GM18873 (cell line): ENCODE results near the gene VAV3.

Experiments used
- ATAC-seq: cut with Tn5 transposase; IDR thresholded peaks from one replicate; pipeline ENCODE4 v1.9.1; 2021; ENCODE audit warnings: mild to moderate bottlenecking, moderate library complexity, moderate number of reproducible peaks; ENCODE audit not compliant: unreplicated experiment, low FRiP score

The VAV3 gene

DNA sequence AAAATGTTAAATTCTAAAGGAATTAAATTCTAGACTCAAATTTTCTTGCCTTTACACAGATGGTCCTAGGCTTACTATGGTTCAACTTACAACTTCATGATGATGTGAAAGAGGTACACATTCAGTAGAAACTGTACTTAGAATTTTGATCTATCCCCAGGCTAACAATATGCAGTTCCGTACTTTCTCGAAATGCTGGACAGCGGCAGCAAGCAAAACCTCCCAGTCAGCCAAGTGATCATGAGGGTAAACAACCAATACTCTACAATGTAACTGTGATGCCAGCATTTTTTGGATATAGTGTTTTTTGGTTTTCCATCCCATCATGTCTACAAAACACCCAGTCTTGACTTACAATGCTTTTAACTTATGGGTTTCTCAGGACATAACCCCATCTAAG, 25.7 kb downstream of the VAV3 start:
- ATAC-seq, result no peak

- peak; percentile 37 for ATAC-seq
Measured at GRCh38 chr1:107936498-107937481, 28.2 kb downstream of the VAV3 start.

DNA sequence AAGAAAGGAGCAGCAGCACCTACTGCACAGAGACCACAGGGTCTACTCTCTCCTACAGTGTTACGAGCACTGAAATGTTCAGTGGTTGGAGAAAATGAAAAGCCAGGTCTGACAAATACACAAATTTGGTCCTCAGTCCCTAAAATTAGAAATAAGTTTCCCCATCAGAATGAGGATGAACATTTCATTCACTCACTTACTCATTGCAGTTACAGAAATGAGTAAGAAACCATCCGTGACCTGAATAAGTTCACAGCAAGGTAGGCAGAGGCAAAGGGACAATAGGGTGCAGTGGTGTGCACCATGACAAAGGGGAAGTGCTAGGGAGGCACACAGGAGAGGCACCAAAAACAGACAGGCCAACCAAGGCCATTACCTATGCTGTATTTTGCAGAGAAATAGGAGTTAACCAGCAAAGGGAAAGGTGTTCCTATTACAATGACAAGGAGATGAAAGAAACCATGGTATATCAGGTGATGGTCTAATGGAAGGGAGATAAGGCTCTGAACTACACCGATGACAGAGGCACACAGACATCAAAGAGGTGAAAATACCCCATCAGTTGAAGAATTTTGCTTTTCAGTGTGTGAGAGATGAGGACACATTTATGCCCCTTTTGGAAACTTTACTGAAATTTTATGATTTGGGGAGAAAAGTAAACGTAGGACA, 29.4 kb downstream of the VAV3 start:
- ATAC-seq, result peak; percentile 90

- no peak for ATAC-seq
Measured at GRCh38 chr1:107934578-107934977, 30.4 kb downstream of the VAV3 start.

DNA sequence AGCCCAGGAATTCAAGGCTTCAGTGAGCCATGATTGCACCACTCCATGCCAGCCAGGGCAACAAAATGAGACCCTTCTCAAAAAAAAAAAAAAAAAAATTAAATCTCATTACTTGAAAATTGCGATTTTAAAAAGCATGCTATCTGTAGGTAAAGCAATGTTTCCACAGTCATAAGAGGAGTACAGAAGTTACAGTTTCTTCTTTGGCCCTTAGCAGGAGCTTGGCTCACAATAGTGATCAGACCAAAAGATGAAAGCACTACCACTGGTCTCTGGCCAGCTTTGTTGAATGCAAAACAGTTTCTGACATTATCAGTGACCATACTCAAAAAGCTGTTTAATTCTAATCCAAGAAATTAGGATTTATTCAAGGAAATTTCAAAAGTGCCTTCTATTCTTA, 31.2 kb downstream of the VAV3 start:
- ATAC-seq, result no peak

- no peak for ATAC-seq
Measured at GRCh38 chr1:107930292-107930691, 34.7 kb downstream of the VAV3 start.

GRCh38 chr1:107927820-107928219, 37.2 kb downstream of the VAV3 start:
- ATAC-seq, result no peak

DNA sequence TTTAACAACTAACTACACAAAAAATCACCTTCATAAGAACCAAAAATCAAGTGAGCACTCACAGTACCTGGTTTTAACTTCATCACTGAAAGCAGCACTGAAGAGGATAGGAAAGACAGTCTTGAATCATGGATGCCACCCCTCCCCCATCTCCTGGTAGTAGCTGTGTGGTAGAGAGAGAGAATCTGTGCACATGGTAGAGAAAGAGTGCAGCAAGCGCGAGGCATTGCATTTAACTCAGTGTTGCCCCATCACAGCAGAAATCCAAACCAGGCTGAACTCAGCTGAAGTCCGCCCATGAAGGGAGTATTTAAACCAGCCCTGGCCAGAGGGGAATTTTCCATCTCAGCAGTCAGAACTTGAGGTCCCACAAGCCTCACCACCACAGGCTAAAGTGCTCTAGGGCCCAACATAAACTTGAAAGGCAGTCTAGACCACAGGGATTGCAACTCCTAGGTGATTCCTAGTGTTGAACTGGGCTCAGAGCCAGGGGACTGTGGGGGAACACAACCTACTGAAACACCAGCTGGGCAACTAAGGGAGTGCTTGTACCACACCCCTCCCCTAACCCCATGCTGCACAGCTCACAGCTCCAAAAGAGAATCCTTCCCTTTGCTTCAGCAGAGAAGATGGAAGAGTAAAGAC, 38.4 kb downstream of the VAV3 start:
- ATAC-seq, result no peak

- ATAC-seq, result no peak
Measured at GRCh38 chr1:107925565-107925964, 39.4 kb downstream of the VAV3 start.

- ATAC-seq, result no peak
Measured at GRCh38 chr1:107920999-107921398, 44.0 kb downstream of the VAV3 start.

DNA sequence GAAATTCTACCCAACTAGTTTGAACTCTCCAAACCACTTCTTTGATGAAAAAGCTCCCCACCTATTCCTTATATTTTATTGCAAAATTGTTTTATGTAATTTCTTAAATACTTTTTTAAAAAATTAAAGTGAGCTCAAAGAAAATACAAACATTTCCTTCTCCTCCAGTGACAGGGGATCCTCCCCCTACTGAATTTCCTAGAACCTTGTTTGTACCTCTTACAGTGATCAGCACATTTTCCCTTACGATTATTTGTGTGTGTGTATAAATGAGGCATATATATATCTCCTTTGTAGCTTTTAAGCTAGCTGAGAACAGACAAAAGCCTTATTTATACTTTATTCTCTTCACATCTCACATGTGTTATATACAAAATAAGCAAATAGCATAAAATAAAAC, 44.4 kb downstream of the VAV3 start:
- ATAC-seq, result no peak

DNA sequence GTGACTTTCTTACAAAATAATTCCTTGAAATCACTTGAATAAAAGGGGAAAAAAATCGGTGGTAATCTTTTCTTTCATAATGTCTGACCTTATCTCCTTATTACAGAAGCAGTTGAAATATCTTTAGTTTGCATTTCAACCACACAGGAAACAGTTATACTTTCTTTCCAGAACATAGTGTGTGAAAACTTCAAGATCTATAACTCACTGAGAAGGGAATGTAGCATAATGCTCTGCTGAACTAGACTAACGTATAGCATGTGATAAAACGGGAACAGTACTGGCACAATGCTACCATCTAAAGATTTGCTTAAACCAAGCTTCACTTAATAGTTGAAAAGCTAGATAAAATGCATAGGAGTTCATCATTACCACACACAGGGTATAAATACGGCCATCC, 45.0 kb downstream of the VAV3 start:
- ATAC-seq, result no peak

DNA sequence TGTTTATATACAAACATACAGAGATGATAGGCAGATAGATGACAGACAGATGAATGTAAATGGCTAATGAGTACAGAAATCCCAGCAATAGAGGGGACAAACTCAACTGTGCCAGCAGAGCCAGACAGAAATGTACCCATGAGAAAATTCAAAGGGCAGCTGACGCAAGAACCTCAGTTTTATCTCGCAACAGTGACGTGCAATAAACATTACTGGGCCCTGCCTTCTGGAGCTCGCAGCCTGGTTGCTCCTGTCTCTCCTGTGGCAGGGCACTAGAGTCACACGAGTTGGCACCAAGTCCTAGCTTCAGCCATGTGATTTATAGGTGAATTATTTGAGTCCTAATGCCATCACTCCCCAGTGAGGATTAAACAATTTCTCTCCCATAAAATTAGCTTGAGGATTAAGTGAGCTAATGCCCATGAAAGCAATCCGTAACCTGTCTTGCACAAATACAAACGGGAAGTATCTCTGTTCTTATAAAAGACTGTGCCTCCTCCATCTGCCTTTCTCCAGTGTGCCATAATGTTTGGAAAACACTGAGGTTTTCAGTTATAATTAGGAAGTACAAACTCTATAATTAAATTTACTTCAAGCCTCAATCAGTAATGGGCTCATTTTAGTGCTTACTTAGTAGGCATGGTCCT, 50.7 kb downstream of the VAV3 start:
- no peak for ATAC-seq

GRCh38 chr1:107912656-107913055, 52.3 kb downstream of the VAV3 start:
- ATAC-seq, result no peak

DNA sequence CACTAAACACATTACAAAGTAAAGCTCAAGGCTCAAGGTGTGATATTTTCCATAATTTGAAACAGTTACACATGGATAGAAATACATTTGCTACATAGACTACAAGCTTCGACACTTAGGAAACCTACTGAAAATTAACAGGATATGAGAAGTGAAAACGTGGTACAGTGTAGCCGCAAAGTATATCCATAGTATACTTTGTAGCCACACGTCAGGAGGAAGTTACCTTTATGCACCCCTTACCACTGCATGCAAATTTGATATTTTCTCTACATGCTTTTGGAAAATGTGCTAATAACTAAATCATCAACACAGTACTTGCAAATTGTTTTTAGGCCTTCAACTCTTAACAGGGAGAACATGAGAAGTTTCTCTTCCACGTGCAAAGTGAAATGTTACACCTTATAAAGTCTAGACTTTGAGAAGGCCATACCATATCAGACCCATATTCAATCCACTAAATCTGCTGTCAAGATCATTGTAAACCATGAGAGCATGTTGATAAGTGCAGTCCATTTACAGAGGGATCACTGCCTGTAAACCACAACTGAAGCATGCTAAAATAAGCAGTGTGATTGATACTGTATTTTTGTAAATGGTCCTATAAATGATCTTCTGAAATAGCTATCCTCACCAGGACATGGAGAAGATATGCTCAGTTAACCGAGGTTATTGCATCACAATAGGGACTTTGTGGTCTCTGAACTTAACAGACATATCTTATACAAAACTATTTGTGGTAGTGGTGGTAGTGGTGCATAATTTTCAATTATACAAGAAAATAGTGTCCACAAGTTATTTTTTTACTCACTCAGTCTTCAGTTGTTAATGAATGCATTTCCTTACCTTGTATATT, 64.7 kb downstream of the VAV3 start:
- ATAC-seq, result no peak

DNA sequence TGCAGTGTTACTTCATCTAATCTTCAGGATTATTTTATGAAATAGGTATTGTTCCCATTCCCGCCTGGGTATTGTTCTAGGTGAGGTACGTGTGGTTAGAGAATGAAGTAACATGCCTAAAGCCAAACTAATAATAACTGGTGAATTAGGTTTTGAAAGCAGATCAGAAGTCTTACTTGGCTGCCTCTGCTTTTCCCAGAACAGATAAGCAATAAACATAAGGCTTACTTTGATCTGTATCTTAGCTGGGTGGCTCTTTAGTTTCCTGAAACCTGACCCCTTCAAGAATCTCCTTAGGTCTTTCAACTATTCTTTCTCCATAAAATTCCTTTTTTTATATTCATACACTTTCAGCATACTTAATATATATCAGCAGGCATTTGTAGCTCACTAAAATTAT, 65.3 kb downstream of the VAV3 start:
- no peak for ATAC-seq

DNA sequence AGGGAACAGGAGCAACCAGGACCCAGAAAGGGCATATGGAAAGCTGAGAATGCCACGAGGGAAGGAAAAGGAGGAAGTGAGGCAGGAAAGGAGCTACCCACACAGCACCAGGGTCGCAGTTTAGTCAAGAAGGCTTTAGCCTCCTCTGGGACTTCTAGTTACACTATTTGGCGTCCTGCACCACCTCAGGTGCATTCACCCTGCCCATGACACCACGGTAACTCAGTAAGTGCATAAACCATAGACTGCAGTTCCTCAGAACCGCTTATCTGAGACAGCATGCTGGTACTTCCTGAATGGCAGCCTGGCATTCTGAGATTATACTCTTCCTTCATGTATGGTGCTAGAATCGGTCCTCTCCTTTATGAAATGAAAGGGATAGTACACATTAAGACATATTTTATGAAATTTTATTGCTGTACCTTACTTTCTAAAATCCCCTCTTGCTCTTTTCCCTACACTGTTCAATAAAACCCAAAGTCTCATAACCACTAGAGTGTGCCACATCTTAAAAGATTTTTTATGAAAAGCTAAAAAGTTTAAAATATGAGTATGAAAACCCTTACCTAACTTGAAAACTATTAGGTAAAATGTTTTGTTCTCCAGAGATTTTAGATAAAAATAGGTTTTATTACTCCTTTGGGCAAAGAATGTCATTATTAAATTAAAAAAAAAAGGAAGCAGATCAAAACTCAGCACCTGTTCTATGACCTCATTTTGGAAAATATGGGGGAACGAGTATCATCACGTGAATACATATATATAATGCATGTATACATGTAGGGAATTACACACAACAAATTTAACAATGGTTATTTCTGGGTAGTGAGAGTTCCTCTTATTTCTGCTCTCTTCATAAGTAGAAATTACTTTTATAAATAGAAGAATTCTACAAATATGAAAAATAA, 67.3 kb downstream of the VAV3 start:
- no peak for ATAC-seq

DNA sequence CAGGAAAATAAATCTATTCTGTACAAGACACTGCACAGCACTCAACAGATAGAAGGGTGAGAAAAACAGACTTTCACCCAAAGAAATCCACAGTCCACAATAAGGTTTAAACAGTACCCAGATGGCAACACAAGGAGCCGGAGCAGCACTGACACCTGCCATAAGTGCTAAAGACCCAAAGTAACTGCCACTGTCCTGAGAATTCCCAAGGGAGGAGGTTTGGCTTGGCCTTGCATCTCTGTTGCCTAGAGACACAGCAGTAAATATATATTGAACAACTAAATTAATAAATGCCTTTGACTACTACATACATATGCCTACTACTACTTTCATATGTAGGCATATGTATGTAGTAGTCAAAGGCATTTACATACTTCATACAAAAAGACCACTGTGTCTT, 68.0 kb downstream of the VAV3 start:
- no peak for ATAC-seq

GRCh38 chr1:107896401-107896800, 68.6 kb downstream of the VAV3 start:
- no peak for ATAC-seq
